ENCODE results near the gene AKNA.

Gene AKNA

DNA sequence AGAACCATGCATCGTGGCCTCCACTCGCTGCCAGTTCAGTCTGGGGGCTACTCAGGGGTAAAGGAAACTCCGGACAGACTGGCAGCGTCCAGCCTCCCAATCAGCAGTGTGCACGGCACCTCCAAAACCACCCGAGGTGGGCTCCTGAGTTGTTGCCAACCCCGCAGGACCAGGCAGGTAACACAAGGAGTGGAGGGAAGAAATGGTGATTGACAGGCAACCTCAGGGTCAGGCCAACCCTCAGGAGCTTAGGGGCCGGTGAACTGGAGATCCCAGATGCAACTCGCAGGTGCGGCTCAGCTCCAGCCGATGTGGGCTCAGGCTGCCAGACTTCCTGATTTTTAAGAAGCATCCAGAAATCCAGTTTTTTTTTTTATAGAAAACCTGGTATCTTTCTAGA is 37.3 kb upstream of the AKNA start:
- H3K36me3 ChIP-seq (replicated peaks): no peaks in the 10 kb centered on the region
- H3K27me3 ChIP-seq (ENCODE audit: low read depth): no peaks in the 10 kb centered on the region
- DNase-seq (ENCODE audit: low spot score in 2 of 2): no peak
- H3K4me1 ChIP-seq: no peaks in the 10 kb centered on the region
- H3K4me3 ChIP-seq: no peak overlapping the region
- H3K9me3 ChIP-seq: no peaks in the 10 kb centered on the region
- in situ Hi-C loops (cut with MboI; ENCODE audit: low sequenced_read_pairs): no loop called here

DNA sequence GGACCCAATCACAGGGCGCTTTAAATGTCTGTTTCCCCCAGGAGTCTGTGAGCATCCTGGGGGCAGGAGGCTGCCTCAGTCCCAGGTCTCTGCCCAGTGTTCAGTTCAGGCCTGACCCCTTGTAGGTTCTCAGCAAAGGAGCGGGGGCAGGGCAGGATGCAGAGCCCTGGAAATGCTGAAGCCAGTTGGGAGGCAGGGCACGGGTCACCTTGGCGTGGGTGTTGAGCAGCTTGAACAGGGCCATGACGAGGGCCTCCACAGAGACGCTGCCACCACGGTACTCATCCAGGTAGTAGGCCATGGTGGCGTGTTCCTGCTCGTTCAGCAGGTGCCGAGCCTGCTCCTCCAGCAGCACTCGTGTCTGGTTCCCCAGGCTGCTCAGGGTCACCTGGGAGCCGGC is 36.3 kb upstream of the AKNA start:
- Histone ChIP-seq H3K27me3 (ENCODE audit: low read depth) (no peaks in the 10 kb centered on the region), H3K4me1 (no peaks in the 10 kb centered on the region), H3K36me3 (replicated peaks) (no peaks in the 10 kb centered on the region), H3K4me3 (no peak overlapping the region), H3K9me3 (no peaks in the 10 kb centered on the region)
- DNase-seq (ENCODE audit: low spot score in 2 of 2): no peak
- in situ Hi-C loops (cut with MboI; ENCODE audit: low sequenced_read_pairs): no loop called here

DNA sequence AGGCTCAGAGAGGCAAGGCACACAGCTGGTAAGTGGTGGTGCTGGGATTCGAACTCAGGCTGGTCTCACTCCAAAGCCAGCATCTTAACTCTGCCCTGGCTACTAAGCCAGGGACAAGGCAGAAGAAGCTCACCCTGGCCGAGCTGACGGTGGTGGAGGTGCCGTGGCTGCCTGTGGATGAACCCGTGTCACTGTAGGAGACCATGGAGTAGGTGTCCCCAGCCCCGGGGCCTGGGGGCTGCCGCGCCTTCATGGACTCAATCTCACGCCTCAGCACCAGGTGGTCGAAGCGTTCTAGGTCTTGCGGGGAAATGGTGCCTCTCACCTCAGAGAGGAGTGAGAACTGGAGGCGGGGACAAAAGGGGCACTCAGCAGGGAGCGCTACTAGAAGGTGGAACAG is 35.4 kb upstream of the AKNA start:
- Histone ChIP-seq H3K4me1 (no peaks in the 10 kb centered on the region), H3K27me3 (ENCODE audit: low read depth) (no peaks in the 10 kb centered on the region), H3K9me3 (no peaks in the 10 kb centered on the region), H3K36me3 (replicated peaks) (no peaks in the 10 kb centered on the region), H3K4me3 (no peak overlapping the region)
- in situ Hi-C loops (cut with MboI; ENCODE audit: low sequenced_read_pairs): no loop called here
- DNase-seq (ENCODE audit: low spot score in 2 of 2): no peak

DNA sequence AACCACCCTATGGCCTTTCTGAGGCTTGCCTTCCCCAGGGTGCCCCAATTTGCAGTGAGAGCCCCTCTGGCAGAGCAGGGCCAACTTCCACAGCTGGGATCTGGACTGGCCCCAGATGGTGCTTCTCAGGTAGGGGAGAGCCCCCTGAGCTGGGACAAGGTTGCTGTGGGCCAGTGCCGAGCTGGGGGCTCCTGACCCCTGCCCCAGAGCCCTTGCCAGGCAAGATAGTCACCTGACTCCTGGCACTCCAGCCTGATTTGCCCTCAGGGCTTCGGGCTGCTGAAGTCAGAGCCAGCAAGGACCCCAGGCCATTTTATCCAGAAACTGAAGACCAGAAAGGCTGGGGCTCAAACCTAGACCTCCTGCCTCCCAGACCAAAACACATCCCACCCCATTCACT is 33.4 kb upstream of the AKNA start:
- no peaks in the 10 kb centered on the region for H3K4me1 ChIP-seq
- H3K4me3 ChIP-seq: no peak overlapping the region
- no peaks in the 10 kb centered on the region for H3K36me3 ChIP-seq (replicated peaks)
- no peak for DNase-seq (ENCODE audit: low spot score in 2 of 2)
- in situ Hi-C loops (cut with MboI; ENCODE audit: low sequenced_read_pairs): no loop called here
- no peaks in the 10 kb centered on the region for H3K9me3 ChIP-seq
- no peaks in the 10 kb centered on the region for H3K27me3 ChIP-seq (ENCODE audit: low read depth)

DNA sequence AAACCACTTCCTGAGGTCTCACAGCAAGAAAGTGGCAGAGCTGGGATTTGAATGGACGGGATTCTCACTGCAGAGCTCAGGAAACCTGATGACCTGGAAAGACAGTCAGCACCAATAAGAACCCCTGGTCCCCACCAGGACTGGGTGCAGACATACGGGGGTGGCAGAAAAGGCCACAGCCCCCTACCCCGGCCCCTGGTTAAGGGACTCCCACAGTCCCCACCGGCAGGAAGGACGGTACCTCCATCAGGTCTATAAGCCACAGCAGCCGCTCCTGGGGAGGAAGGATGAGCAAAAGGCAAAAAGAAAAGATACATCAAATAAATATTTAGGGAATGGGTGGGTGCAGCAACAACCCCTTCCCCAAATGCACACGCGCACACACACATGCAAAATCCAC is 32.0 kb upstream of the AKNA start:
- Histone ChIP-seq H3K36me3 (replicated peaks) (no peaks in the 10 kb centered on the region), H3K27me3 (ENCODE audit: low read depth) (no peaks in the 10 kb centered on the region), H3K9me3 (no peaks in the 10 kb centered on the region), H3K4me3 (no peak overlapping the region), H3K4me1 (no peaks in the 10 kb centered on the region)
- in situ Hi-C loops (cut with MboI; ENCODE audit: low sequenced_read_pairs): no loop called here
- no peak for DNase-seq (ENCODE audit: low spot score in 2 of 2)

DNA sequence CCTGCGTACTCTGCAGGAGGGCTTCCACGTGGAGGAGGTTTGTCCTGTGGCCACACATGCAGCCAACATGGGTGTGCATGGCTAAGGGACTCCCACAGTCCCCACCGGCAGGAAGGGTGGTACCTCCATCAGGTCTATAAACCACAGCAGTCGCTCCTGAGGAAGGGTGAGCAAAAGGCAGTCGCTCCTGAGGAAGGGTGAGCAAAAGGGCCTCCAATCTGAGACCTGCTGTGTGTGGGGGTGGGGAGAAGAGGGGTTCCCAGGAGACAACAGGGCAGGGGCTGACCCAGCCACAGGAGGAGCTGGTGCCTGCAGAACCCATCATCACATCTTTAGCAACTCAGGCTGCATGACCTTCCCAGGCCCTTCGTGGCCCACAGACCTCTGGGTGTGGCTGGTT is 30.3 kb upstream of the AKNA start:
- no peak for DNase-seq (ENCODE audit: low spot score in 2 of 2)
- no peaks in the 10 kb centered on the region for H3K27me3 ChIP-seq (ENCODE audit: low read depth)
- no peaks in the 10 kb centered on the region for H3K36me3 ChIP-seq (replicated peaks)
- H3K4me3 ChIP-seq: no peak overlapping the region
- in situ Hi-C loops (cut with MboI; ENCODE audit: low sequenced_read_pairs): no loop called here
- H3K9me3 ChIP-seq: no peaks in the 10 kb centered on the region
- no peaks in the 10 kb centered on the region for H3K4me1 ChIP-seq

DNA sequence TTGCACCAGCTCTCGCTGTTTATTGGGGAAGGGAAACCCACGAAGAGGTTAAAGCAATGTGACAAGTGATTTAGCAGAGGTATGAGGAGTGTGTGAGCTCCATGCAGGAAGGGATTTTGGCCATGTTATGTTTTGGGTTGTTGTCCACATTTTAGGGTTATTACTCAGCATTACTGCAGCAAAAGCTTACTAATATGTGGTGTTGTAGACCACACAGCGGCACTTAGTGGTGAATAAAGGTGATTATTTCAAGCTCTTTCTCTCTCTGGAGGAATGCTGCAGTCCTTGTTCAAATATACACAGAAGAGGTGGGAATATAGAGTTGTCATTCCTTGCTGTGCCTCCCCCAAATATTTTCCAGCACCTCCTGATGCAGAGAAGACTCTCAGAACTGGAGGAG is 29.7 kb upstream of the AKNA start:
- DNase-seq (ENCODE audit: low spot score in 2 of 2): no peak
- Histone ChIP-seq H3K36me3 (replicated peaks) (no peaks in the 10 kb centered on the region), H3K4me1 (no peaks in the 10 kb centered on the region), H3K27me3 (ENCODE audit: low read depth) (no peaks in the 10 kb centered on the region), H3K4me3 (no peak overlapping the region), H3K9me3 (no peaks in the 10 kb centered on the region)
- in situ Hi-C loops (cut with MboI; ENCODE audit: low sequenced_read_pairs): no loop called here

DNA sequence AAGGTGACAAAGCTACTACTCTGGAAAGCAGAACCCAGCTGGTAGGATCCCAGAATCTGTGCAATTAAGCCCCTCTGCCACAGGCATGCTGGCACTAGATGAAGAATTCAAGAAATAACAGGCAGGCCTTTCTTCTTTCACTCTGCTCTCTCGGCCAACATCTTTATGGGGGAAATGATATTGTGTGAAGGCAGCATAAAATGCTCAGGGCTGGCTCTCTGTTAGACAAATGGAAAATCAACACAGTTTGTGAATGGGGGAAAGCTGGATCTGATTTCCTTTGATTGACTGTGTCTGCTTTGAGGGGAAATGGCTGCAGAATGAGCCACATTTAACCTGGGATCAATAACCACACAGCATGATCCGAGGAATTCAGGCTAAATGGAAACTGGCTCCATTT is 29.1 kb upstream of the AKNA start:
- Histone ChIP-seq H3K9me3 (no peaks in the 10 kb centered on the region), H3K27me3 (ENCODE audit: low read depth) (no peaks in the 10 kb centered on the region), H3K4me3 (no peak overlapping the region), H3K4me1 (no peaks in the 10 kb centered on the region), H3K36me3 (replicated peaks) (no peaks in the 10 kb centered on the region)
- DNase-seq (ENCODE audit: low spot score in 2 of 2): no peak
- in situ Hi-C loops (cut with MboI; ENCODE audit: low sequenced_read_pairs): no loop called here

DNA sequence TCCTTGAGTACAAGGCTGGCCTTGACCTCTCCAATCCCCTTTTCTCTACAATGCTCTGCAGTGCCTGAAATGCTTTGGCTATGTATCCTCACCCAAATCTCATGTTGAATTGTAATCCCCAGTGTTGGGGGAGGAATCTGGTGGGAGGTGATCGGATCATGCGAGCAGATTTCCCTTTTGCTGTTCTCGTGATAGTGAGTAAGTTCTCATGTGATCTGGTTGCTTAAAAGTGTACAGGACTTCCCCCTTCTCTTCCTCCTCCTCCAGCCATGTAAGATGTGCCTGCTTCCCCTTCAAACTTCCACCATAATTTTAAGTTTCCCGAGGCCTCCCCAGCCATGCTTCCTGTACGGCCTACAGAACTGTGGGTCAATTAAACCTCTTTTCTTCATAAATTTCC is 28.5 kb upstream of the AKNA start:
- DNase-seq (ENCODE audit: low spot score in 2 of 2): no peak
- Histone ChIP-seq H3K27me3 (ENCODE audit: low read depth) (no peaks in the 10 kb centered on the region), H3K36me3 (replicated peaks) (no peaks in the 10 kb centered on the region), H3K4me3 (no peak overlapping the region), H3K9me3 (no peaks in the 10 kb centered on the region), H3K4me1 (no peaks in the 10 kb centered on the region)
- in situ Hi-C loops (cut with MboI; ENCODE audit: low sequenced_read_pairs): no loop called here

DNA sequence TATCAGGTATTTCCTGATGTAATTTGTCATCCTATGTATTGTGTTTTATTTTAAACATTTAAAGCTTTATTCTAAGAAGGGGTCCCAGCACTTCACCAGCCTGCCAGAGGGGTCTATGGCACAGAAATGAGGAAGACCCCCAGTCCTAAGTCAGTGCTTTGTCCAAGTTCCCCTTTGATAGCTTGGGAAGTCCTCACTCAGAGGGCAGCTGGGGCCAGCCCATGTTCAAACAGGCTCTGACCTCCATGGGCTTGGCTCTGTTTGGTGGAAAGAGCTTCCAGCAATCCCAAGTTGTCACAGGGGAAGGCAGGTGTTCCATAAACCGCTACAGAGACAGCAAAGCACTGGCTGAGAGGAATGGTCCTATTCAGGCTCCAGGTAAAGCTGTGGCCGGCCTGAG is 26.6 kb upstream of the AKNA start:
- in situ Hi-C loops (cut with MboI; ENCODE audit: low sequenced_read_pairs): no loop called here

DNA sequence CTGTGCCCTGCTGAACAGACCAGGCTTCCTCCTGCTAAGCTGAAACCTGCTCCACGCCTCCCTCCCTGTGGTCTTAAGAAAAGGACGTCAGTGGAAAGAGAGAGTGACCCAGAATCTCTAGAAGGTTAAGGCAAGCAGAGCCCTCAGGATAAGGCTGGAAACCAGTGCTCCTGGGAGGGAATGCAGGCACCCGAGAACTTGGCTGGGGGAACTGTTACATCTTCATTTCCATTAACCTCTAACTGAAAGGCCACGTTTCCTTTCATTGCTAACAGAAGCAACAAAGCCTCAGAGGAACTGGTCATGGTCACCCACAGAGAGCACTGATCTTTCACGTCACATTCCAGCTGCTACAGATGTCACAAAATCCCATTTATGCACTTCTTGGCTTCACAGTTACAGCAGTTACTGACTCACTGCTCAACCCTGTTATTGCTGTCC is 26.1 kb upstream of the AKNA start:
- Histone ChIP-seq H3K36me3 (replicated peaks) (no peaks in the 10 kb centered on the region), H3K9me3 (no peaks in the 10 kb centered on the region), H3K4me3 (no peak overlapping the region), H3K4me1 (peaks cover 5% of the 10 kb centered on the region), H3K27me3 (ENCODE audit: low read depth) (no peaks in the 10 kb centered on the region)
- no peak for DNase-seq (ENCODE audit: low spot score in 2 of 2)
- in situ Hi-C loops (cut with MboI; ENCODE audit: low sequenced_read_pairs): no loop called here

More for the DNA sequence above, 26.6 kb upstream of the AKNA start:
- Histone ChIP-seq H3K9me3 (no peaks in the 10 kb centered on the region), H3K4me1 (peaks cover under 1% of the 10 kb centered on the region), H3K4me3 (no peak overlapping the region), H3K36me3 (replicated peaks) (no peaks in the 10 kb centered on the region), H3K27me3 (ENCODE audit: low read depth) (no peaks in the 10 kb centered on the region)
- no peak for DNase-seq (ENCODE audit: low spot score in 2 of 2)

DNA sequence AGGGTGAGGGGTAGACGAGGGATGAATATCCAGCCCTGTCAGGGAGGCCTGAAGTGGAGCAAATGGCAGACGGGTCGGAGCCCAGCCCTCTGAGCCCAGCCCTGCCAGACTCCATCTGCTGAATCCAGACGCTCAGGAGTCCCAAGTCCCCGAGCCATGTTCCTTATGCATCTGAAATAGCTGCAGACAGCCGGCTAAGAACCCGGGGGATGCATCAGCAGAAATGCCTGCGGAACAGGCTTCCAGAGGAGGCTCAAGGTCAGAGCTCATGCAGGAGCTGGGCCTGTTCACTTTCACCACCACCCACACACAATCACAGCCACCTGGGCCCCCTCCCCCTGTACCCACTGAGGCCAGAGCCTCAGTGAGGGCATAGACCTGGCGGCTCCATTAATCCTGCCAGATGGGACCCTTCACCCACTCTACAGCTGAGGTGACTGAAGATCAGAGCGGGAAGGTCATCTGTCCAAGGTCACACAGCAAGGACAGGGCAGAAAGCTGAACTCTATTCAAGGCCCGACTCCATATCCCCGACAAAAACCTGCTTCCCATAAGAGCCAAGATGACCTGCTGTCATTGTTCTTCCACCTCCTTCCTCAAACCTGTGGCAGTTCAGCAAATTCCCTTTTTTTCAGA is 24.4 kb upstream of the AKNA start:
- in situ Hi-C loops (cut with MboI; ENCODE audit: low sequenced_read_pairs): no loop called here
- Histone ChIP-seq H3K9me3 (no peaks in the 10 kb centered on the region), H3K36me3 (replicated peaks) (no peaks in the 10 kb centered on the region), H3K4me1 (peaks cover 13% of the 10 kb centered on the region), H3K27me3 (ENCODE audit: low read depth) (no peaks in the 10 kb centered on the region), H3K4me3 (no peak overlapping the region)
- DNase-seq (ENCODE audit: low spot score in 2 of 2): no peak

DNA sequence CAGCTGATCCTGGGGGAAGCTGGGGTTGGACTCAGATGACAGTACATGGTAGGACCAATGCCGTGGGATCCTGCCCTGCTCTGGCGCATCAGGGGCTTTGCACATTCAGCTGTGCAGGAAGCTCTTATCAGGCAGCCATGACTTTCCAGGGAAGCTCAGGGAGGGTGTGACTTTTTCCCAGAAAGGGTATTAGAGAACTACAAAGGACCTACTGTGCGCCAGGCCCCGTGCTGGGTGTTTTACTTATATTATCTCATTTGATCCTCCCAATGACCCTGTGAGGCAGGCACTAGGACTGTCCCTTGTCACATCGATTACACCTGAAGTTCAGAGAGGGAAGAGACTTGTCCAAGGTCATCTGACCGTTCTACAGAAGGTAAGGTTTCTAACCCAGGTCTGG is 23.7 kb upstream of the AKNA start:
- Histone ChIP-seq H3K36me3 (replicated peaks) (no peaks in the 10 kb centered on the region), H3K4me3 (no peak overlapping the region), H3K27me3 (ENCODE audit: low read depth) (no peaks in the 10 kb centered on the region), H3K9me3 (no peaks in the 10 kb centered on the region), H3K4me1 (peaks cover 13% of the 10 kb centered on the region)
- in situ Hi-C loops (cut with MboI; ENCODE audit: low sequenced_read_pairs): no loop called here
- no peak for DNase-seq (ENCODE audit: low spot score in 2 of 2)

DNA sequence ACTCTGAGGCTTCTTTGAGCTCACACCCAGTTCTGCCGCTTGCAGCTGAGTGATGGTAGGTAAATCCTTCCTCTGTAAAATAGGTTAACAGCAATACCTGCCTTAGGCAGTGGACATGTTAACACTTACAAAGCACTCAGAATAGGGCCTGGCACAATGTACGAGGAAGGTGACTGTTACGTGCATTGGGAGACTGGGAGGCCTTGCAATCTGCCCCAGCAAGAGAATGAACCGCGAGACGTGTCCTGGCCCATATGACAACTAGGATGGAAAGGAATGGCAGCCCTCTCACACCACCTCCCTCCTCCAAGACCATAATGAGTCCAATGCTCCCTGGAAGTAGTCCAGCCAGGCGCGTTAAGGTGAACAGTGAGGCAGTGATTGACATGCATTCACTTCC is 23.1 kb upstream of the AKNA start:
- Histone ChIP-seq H3K36me3 (replicated peaks) (no peaks in the 10 kb centered on the region), H3K27me3 (ENCODE audit: low read depth) (no peaks in the 10 kb centered on the region), H3K9me3 (no peaks in the 10 kb centered on the region), H3K4me1 (peaks cover 13% of the 10 kb centered on the region), H3K4me3 (no peak overlapping the region)
- in situ Hi-C loops (cut with MboI; ENCODE audit: low sequenced_read_pairs): no loop called here
- DNase-seq (ENCODE audit: low spot score in 2 of 2): no peak

DNA sequence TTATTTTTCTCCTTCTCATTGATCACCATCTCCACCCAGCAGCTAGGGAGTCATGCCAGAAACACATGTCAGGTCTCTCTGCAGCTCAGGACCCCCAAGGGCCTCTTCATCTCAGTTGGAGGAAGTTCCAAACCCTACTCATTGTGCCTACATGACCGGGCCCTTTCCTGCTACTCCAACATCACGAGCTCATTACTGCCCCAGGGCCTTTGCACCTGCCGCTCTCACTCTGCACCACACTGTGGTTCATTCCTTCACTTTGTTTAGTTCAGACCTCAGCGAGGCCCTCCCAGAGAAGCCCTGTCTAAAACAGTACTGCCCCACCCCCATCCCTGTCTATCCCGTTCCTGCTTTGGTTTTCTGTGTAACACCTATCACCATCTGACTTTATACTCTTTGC is 22.1 kb upstream of the AKNA start:
- in situ Hi-C loops (cut with MboI; ENCODE audit: low sequenced_read_pairs): loop anchor here (10.0 kb wide), 2 partner anchors 245 to 605 kb away; partner anchors contain the start of gene TEX53
- H3K36me3 ChIP-seq (replicated peaks): no peaks in the 10 kb centered on the region
- DNase-seq (ENCODE audit: low spot score in 2 of 2): no peak
- no peaks in the 10 kb centered on the region for H3K27me3 ChIP-seq (ENCODE audit: low read depth)
- no peaks in the 10 kb centered on the region for H3K9me3 ChIP-seq
- H3K4me1 ChIP-seq: peaks cover 13% of the 10 kb centered on the region
- H3K4me3 ChIP-seq: no peak overlapping the region
